HG03039 (cell line): ENCODE data around the gene DAB2.

ENCODE experiments used
- ATAC-seq: cut with Tn5 transposase; IDR thresholded peaks from one replicate; pipeline ENCODE4 v1.9.1; 2021; ENCODE audit warnings: mild to moderate bottlenecking, moderate library complexity; ENCODE audit not compliant: unreplicated experiment

DAB2 gene

GRCh38 chr5:39394946-39395345 is 29.8 kb downstream of the DAB2 start:
- no peak for ATAC-seq

DNA sequence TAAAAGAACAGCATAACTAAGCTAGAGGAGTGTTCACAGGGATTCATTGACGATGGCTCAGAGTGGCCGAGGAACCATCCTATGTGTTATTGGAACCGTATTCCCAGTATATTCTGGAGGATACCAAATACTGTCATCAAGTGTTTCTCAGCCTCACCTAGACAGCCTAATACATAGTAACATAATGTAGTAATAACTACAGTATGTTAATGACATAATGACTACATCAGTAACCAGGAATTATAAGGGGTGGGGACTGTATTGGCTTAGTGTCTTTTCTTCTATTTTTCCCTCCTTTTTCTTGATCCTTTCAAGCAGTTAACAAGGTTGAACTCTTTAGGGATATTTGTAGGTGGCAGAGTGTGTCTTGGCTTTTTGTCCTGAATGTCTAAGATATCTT is 33.8 kb downstream of the DAB2 start:
- ATAC-seq: no peak

GRCh38 chr5:39387293-39387692 is 37.5 kb downstream of the DAB2 start:
- no peak for ATAC-seq

- ATAC-seq: no peak
Observed at GRCh38 chr5:39384271-39384670, 40.5 kb downstream of the DAB2 start.

DNA sequence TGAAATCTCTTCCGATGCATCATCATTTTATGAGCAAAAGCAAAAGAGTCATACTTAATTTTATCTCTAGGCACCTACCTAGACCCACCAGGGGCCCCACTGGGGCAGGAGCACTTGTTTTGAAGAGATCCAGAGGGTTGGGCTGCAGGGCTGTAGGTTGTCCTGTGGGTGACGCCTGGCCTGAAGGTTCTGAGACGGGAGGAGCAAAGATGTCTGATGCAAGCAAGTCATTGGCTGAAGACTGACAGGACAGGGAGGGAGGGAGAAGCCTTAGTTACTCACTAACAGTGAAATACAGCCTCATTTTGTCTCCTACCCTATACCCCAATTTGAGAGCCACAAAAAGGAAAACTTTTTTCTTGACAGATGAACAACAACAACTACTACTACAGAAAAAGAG is 43.4 kb downstream of the DAB2 start:
- ATAC-seq: no peak

GRCh38 chr5:39379693-39380092 is 45.1 kb downstream of the DAB2 start:
- no peak for ATAC-seq

DNA sequence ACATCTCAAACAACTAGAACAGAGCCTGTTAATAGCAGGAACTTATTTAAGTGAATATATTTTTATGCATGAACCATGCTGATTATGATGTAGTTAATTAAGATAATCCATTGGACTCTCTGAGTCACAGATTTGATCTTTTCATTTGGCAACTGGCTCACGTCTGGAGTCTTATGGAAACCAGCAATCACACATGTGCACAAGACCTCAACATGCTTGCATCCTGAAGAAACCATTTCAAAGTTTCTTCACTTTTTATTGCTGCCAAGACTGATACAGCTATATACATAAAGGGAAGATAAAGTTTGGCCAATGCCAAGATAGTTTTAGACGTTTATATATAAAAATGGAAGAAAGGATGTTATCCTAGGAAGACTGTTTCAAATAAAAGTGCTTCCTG is 47.2 kb downstream of the DAB2 start:
- ATAC-seq: no peak

DNA sequence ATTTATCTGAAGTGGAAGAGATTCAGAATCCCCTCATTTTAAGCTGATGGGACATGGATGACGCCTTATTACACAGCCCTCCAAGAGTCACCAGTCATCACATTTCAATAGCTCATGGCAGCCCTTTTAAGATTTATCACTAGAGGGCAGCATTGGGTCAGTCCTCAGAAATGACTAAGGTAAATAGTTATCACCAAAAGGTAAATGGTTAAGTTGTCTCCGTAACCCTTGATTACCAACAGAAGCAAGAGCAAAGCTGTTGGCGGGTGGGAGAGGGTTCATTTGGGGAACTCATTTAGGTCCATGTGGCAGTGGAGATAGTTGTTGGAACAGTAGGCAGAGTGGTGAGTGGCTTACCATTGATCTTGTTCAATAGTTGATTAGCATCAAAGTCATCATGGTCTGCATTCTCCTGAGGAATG is 48.5 kb downstream of the DAB2 start:
- ATAC-seq: peak; percentile 81

DNA sequence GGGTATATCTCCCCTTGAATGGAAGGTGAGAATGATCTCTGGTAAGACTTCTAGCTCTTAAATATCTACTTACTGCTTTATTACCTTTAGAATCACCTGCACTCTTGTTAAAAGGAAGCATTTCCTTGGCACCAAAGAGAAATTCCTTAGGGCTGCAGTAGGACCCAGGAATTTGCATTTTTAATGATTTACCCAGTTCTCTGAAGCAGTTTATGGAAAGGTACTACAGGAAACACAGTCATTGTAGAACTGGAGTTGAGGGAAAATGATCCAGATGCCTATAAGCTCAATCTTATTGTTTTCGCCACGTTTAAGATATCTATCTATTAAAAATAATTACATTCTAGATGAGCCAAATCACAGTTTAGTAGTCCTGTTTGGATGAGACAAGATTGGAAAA is 51.0 kb downstream of the DAB2 start:
- no peak for ATAC-seq

- no peak for ATAC-seq
Observed at GRCh38 chr5:39371367-39371635, 53.5 kb downstream of the DAB2 start.

- ATAC-seq: no peak
Observed at GRCh38 chr5:39370555-39371366, 54.0 kb downstream of the DAB2 start.

DNA sequence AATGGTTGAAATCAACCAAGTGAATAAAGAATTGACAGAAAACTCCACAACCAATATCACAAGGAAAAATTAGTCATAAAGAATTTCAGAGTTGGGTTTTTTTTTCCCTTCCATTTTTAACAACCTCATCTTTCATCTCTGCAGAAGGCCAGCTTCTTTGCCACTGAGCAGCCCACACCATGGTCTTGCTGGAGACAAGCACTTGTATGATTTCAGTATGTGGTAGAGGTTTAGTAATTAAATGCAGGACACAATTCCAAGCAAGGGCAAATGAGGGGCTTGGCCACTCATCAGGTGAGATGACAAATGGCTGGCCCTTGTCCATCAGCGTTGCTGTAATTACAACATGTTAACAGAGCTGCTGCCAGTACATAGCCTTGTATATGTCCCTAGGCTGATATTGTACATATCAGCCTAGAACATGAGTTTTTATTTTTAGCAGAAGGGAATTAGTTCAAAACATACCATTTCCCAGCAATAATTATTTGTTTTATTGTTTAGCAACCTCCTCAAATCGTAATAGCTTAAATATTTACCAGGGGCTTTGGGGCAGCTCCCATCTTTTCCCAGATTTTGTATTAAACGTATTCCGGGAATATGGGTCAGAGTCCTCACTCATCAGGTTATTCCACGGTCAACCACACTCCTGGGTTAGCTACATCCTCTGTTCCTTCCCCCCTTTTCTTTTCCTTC is 55.5 kb downstream of the DAB2 start:
- no peak for ATAC-seq

- ATAC-seq: no peak
Observed at GRCh38 chr5:39368116-39368515, 56.7 kb downstream of the DAB2 start.

DNA sequence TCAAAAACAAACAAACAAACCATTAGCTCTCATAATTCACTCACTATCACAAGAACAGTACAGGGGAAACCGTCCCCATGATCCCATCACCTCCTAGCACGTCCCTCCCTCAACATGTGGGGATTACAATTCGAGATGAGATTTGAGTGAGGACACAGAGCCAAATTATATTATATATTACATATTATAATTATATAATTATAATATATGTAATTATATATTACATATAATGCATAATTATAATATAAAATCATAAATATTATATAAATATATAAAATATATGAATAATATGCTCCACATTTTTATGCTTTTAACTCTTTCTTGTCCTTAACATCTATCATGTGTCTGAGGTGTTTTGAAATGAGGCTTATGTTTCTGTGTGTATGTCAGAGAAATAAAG is 57.1 kb downstream of the DAB2 start:
- ATAC-seq: no peak

DNA sequence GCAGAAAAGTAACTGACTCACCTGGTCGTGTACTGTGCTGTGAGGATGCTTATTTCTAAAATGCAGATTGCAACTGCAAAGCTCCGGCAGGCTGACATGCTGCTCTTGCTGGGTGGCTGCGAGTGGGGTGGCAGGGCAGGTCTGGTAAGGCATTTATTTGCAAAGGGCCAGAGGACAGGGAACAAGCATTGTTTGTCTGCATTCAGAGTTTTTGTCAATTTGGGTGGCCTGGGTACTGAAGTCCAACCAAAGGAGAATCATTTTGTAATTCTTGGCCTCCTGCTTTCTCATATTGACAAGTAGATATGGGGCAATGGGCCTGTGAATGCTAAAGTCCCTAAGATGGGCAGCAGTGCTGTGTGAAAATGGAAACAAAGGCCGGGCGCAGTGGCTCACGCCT is 60.4 kb downstream of the DAB2 start, which contains the start of gene C9:
Gene C9 (minus strand): TSS at position 129 of the 400 bp plus-strand sequence. CDS start 31 bp downstream, at position 98.
- ATAC-seq: no peak

DNA sequence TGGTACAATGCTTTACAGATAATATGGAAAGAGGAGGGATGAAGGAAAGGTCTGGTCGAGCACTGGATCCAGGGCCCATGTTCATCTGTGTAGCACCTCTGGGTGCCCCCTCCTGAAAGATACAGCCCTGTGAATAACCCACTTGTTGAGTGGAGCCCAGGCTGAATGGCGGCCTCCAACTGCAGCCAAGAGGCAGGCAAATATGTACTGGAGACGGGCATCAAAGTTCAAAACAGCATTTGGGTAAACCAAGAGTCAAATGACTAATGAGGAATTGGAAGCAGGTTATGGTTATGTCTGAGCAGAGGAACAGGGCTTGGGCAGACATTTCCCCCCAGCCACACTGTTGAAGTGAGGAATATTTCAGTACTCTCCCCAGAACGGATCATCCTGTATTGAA is 61.6 kb downstream of the DAB2 start:
- no peak for ATAC-seq

DNA sequence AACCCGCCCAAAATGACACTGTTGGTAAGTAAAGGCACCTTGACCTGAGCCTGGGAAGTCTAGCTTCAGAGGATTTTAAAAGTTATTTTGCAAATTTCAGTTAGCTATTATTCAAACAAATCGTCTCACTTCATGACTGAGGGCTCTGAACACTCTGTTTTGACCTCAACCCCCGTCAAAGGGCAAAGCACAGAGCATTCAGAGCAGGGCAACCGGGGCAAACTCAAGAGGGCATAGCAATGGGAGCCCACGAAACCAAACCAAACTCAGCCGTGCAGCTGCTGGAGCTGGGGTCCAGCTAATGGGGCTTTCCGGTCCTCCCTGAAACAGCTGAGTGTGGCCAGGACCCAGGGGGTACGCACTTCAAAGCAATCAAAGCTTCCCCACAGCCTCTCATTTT is 62.1 kb downstream of the DAB2 start:
- no peak for ATAC-seq

DNA sequence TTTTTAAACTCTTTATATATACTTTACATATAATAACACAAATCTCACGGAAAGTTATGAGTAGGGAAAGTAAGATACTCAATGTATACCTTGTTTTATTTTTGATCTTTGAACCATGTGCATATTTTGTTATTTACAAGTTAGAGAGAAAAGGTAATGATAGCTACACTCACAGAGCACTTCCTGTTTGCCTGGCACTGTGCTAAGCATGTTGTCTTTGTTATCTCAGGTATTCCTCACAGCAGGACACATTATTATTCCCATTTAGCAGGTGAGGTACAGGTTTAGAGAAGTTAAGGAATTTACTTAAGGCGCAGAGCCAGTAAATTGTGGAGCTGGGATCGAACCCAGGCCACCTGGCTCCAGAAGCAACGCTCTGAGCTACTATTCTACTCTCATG is 63.5 kb downstream of the DAB2 start:
- no peak for ATAC-seq

DNA sequence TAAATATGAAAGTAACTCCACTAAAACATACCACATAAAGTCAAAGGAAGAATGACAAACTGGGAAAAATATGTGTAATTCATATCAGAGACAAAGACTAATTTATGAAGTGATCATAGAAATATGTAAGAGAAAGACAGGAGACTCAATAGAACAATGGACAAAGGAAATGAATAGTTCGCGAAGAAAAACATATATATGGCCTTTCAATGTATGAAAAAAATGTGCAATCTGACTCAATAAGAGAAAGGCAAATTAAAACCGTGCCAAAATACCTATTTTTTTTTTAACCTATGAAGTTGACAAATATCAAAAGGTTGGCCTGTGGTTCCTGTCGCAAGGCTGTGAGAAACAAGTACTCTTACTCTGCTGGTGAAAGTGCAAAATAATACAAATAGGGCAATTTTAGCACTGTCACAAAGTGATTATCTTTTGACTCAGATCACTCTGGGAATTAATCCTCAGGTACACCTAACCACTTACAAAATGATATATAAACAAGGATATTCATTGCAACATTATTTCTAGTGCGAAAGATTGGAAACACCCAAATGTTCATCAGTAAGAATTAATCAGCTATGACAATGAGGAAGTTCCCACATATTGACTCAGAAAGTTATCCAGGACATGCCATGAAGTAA is 64.2 kb downstream of the DAB2 start:
- no peak for ATAC-seq

DNA sequence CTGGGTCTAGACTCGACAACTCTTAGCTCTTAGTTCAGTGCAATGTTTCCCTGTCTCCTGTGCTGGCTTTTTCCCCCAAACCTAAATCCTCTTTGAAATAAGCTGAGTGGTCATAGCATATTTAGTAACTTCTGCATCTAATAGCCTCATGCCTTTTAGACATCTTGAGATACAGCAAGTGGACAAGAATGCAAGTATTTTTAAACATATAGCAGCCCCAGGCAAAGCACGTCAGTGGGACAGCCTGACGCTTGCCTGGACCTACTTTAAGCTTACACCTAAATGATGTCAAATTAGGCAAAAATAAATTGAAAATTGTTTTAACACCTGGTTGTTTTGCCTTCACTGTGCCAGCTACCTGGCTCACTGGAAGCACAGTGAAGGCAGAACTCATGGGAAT is 68.5 kb downstream of the DAB2 start:
- no peak for ATAC-seq

GRCh38 chr5:39355324-39355723 is 69.5 kb downstream of the DAB2 start:
- ATAC-seq: no peak

- ATAC-seq: no peak
Observed at GRCh38 chr5:39353717-39354399, 70.9 kb downstream of the DAB2 start.
